Fibroblast of lung (primary cell): ENCODE results near the gene LPP. TPM values are rescaled to one million over a fixed set of nuclear protein-coding genes. Genes with fewer than 3 reads are reported as not detected.

ENCODE experiments used
- DNase-seq, 2 donors: peaks; one replicate each; pipeline versions ENCODE4 v3.0.0 to v3.0.0-alpha.2; 2010; ENCODE audit warnings: low read depth in 2 of 2
- H2AFZ ChIP-seq: 2 replicates; pipeline ENCODE4 v1.5.1; 2012; ENCODE audit warnings: low read length, control low read depth, inconsistent platforms
- H3K27ac ChIP-seq: 2 replicates; pipeline ENCODE4 v1.5.1; 2011; ENCODE audit warnings: low read length, control low read depth; ENCODE audit not compliant: insufficient read depth
- H3K27me3 ChIP-seq: 2 replicates; pipeline ENCODE4 v1.5.1; 2011; ENCODE audit warnings: mild to moderate bottlenecking, low read length; ENCODE audit not compliant: control insufficient read depth, insufficient read depth
- H3K36me3 ChIP-seq: 2 replicates; pipeline ENCODE4 v1.5.1; 2011; ENCODE audit warnings: low read length; ENCODE audit not compliant: control insufficient read depth, insufficient read depth
- H3K4me1 ChIP-seq: 2 replicates; pipeline ENCODE4 v1.5.1; 2011; ENCODE audit warnings: low read length; ENCODE audit not compliant: control insufficient read depth, insufficient read depth; ENCODE audit errors: extremely low read depth
- H3K4me2 ChIP-seq: 2 replicates; pipeline ENCODE4 v1.5.1; 2011; ENCODE audit warnings: low read length, control low read depth; ENCODE audit not compliant: insufficient read depth; ENCODE audit errors: extremely low read depth
- H3K4me3 ChIP-seq, 4 experiments: fragments of 200-600 bp in 1 of 4; sonication (generic) in 1 of 4; replicated peaks in 1 of 4; 2 replicates each; pipeline ENCODE4 v1.5.1; 2011 to 2016; ENCODE audit warnings: low read length in 4 of 4, low read depth in 3 of 4, mild to moderate bottlenecking in 3 of 4, control low read depth in 2 of 4, inconsistent platforms in 1 of 4, mixed read lengths in 1 of 4; ENCODE audit not compliant: insufficient read depth in 1 of 4; ENCODE audit errors: control extremely low read depth in 1 of 4
- H3K79me2 ChIP-seq: 2 replicates; pipeline ENCODE4 v1.5.1; 2012; ENCODE audit warnings: mild to moderate bottlenecking, low read length, inconsistent platforms; ENCODE audit not compliant: control insufficient read depth, insufficient read depth
- H3K9ac ChIP-seq: 2 replicates; pipeline ENCODE4 v1.5.1; 2011; ENCODE audit warnings: mild to moderate bottlenecking, low read length, control low read depth; ENCODE audit not compliant: insufficient read depth
- H3K9me3 ChIP-seq: 2 replicates; pipeline ENCODE4 v1.5.1; 2012; ENCODE audit warnings: low read depth, low read length; ENCODE audit not compliant: control insufficient read depth, insufficient read depth
- H4K20me1 ChIP-seq: 2 replicates; pipeline ENCODE4 v1.5.1; 2011; ENCODE audit warnings: low read length; ENCODE audit not compliant: control insufficient read depth, insufficient read depth; ENCODE audit errors: extremely low read depth
- CTCF ChIP-seq, 2 donors: IDR thresholded peaks in 1 of 2; conservative IDR thresholded peaks in 1 of 2; 1 replicate in 1 of 2; 2 replicates in 1 of 2; pipeline ENCODE4 v1.5.1; 2011 to 2012; ENCODE audit warnings: low read length in 2 of 2, control low read depth in 1 of 2, inconsistent platforms in 1 of 2, low read depth in 1 of 2, mild to moderate bottlenecking in 1 of 2
- EZH2 ChIP-seq: IDR thresholded peaks from 2 replicates; pipeline ENCODE4 v1.5.1; 2012; ENCODE audit warnings: low read length, control low read depth, mild to moderate bottlenecking; ENCODE audit errors: missing control alignments
- polyA plus RNA-seq, 2 donors: library from polyadenylated mRNA; depleted of rRNA in 1 of 2; stranded (reverse) in 1 of 2; unstranded in 1 of 2; fragments of >200 nt; gene quantifications; 2 replicates each; pipeline ENCODE4 v1.2.1, GENCODE V29; 2011 to 2012; ENCODE audit warnings: missing spikeins in 1 of 2
- total RNA-seq: library from RNA; depleted of rRNA; stranded (reverse); fragments of >200 nt; gene quantifications from 2 replicates; pipeline ENCODE4 v1.2.1, GENCODE V29; 2014

Gene LPP
- total and polyA plus RNA-seq, 2 donors (not counting 1 experiment from before 2014, with no cell fraction given) = 69.0 to 124 TPM

GRCh38 chr3:188365988-188366698, 212.2 kb downstream of the LPP start:
- H3K4me2 ChIP-seq = no peak overlapping the region
- TF ChIP-seq EZH2 (no peak), CTCF (conservative IDR thresholded peaks at IDR 0.05 in 1 of 2, IDR thresholded peaks at IDR 0.05 in 1 of 2; ENCODE audit: low read depth in 1 of 2, low read length in 2 of 2) (no peak)
- DNase-seq = peak; percentile 61 to 81
- no peaks in the 10 kb centered on the region for H3K9me3 ChIP-seq
- H4K20me1 ChIP-seq = no peaks in the 10 kb centered on the region
- H3K36me3 ChIP-seq = no peaks in the 10 kb centered on the region
- peaks cover 3% of the 10 kb centered on the region for H3K4me1 ChIP-seq
- no peak overlapping the region for H3K27ac ChIP-seq
- no peak overlapping the region for H3K4me3 ChIP-seq
- H2AFZ ChIP-seq = no peak overlapping the region
- no peaks in the 10 kb centered on the region for H3K27me3 ChIP-seq
- H3K79me2 ChIP-seq = peaks cover 18% of the 10 kb centered on the region
- H3K9ac ChIP-seq = no peak overlapping the region

GRCh38 chr3:188367678-188368077, 213.7 kb downstream of the LPP start:
- no peak overlapping the region for H2AFZ ChIP-seq
- DNase-seq = no peak
- TF ChIP-seq CTCF (conservative IDR thresholded peaks at IDR 0.05 in 1 of 2, IDR thresholded peaks at IDR 0.05 in 1 of 2; ENCODE audit: low read depth in 1 of 2, low read length in 2 of 2) (no peak), EZH2 (no peak)
- no peaks in the 10 kb centered on the region for H4K20me1 ChIP-seq
- H3K79me2 ChIP-seq = peaks cover 20% of the 10 kb centered on the region
- H3K4me2 ChIP-seq = no peak overlapping the region
- H3K9ac ChIP-seq = no peak overlapping the region
- no peaks in the 10 kb centered on the region for H3K36me3 ChIP-seq
- H3K9me3 ChIP-seq = no peaks in the 10 kb centered on the region
- no peaks in the 10 kb centered on the region for H3K27me3 ChIP-seq
- no peak overlapping the region for H3K4me3 ChIP-seq
- H3K4me1 ChIP-seq = peaks cover 3% of the 10 kb centered on the region
- H3K27ac ChIP-seq = no peak overlapping the region

- Histone ChIP-seq H3K4me2 (no peak overlapping the region), H3K9me3 (no peaks in the 10 kb centered on the region), H3K79me2 (peaks cover 16% of the 10 kb centered on the region), H3K27me3 (no peaks in the 10 kb centered on the region), H4K20me1 (no peaks in the 10 kb centered on the region), H3K36me3 (no peaks in the 10 kb centered on the region), H3K9ac (no peak overlapping the region), H2AFZ (no peak overlapping the region), H3K4me1 (peaks cover 3% of the 10 kb centered on the region), H3K4me3 (no peak overlapping the region), H3K27ac (no peak overlapping the region)
- TF ChIP-seq EZH2 (no peak), CTCF (conservative IDR thresholded peaks at IDR 0.05 in 1 of 2, IDR thresholded peaks at IDR 0.05 in 1 of 2; ENCODE audit: low read depth in 1 of 2, low read length in 2 of 2) (no peak)
- no peak for DNase-seq
Observed at GRCh38 chr3:188369526-188369925, 215.6 kb downstream of the LPP start.
